Loucy (cell line): ENCODE data around the gene MOK.

ENCODE experiments used
- H2AFZ ChIP-seq: fragments of 200-600 bp; sonication (generic); 2 replicates; pipeline ENCODE4 v1.6.0; 2016; ENCODE audit warnings: antibody characterized with exemption, mild to moderate bottlenecking, low read length, moderate library complexity
- H3F3A ChIP-seq: fragments of 200-600 bp; 2 replicates; pipeline ENCODE4 v1.6.0; 2016; ENCODE audit warnings: antibody characterized with exemption, low read depth, mild to moderate bottlenecking
- H3K27me3 ChIP-seq: fragments of 200-600 bp; sonication (generic); 2 replicates; pipeline ENCODE4 v1.6.1; 2014; ENCODE audit warnings: low read length, mild to moderate bottlenecking; ENCODE audit not compliant: insufficient read depth, poor library complexity, severe bottlenecking
- H3K36me3 ChIP-seq: fragments of 200-600 bp; sonication (generic); 2 replicates; pipeline ENCODE4 v1.6.1; 2016; ENCODE audit warnings: low read length; ENCODE audit not compliant: insufficient read depth
- H3K4me1 ChIP-seq: fragments of 200-600 bp; sonication (generic); 2 replicates; pipeline ENCODE4 v1.5.1; 2014; ENCODE audit warnings: low read length, mild to moderate bottlenecking; ENCODE audit not compliant: insufficient read depth, poor library complexity, severe bottlenecking
- H3K4me2 ChIP-seq: fragments of 200-600 bp; sonication (generic); 2 replicates; pipeline ENCODE4 v1.6.0; 2014; ENCODE audit warnings: antibody characterized with exemption, low read length, low read depth, mild to moderate bottlenecking; ENCODE audit not compliant: poor library complexity, severe bottlenecking
- H3K4me3 ChIP-seq: fragments of 200-600 bp; sonication (generic); 2 replicates; pipeline ENCODE4 v1.5.1; 2014; ENCODE audit warnings: low read length, mild to moderate bottlenecking, mixed read lengths; ENCODE audit not compliant: poor library complexity, severe bottlenecking
- H3K79me2 ChIP-seq: fragments of 200-600 bp; sonication (generic); 2 replicates; pipeline ENCODE4 v1.6.1; 2014; ENCODE audit warnings: low read length; ENCODE audit not compliant: insufficient read depth
- H3K9ac ChIP-seq: fragments of 200-600 bp; sonication (generic); 2 replicates; pipeline ENCODE4 v1.6.0; 2014; ENCODE audit warnings: mild to moderate bottlenecking, low read depth, low read length, moderate library complexity; ENCODE audit not compliant: poor library complexity, severe bottlenecking
- H3K9me2 ChIP-seq: fragments of 200-600 bp; sonication (generic); replicated peaks from 2 replicates; pipeline ENCODE4 v1.6.1; 2016; ENCODE audit warnings: low read depth, low read length, mixed read lengths
- H3K9me3 ChIP-seq: fragments of 200-600 bp; sonication (generic); 2 replicates; pipeline ENCODE4 v1.6.1; 2014; ENCODE audit warnings: mild to moderate bottlenecking, antibody characterized with exemption, low read length, low read depth; ENCODE audit not compliant: insufficient read depth
- H4K20me1 ChIP-seq: fragments of 200-600 bp; sonication (generic); 2 replicates; pipeline ENCODE4 v1.6.0; 2014; ENCODE audit warnings: antibody characterized with exemption, low read length, mild to moderate bottlenecking; ENCODE audit not compliant: insufficient read depth, poor library complexity, severe bottlenecking
- EZH2phosphoT487 ChIP-seq: fragments of 200-600 bp; IDR thresholded peaks from 2 replicates; pipeline ENCODE4 v1.6.1; 2018; ENCODE audit warnings: antibody characterized with exemption, mild to moderate bottlenecking, moderate library complexity, borderline replicate concordance
- TF ChIP-seq, protein P1 (sequence below): fragments of 200-600 bp; sonication (generic); conservative IDR thresholded peaks from 2 replicates; pipeline ENCODE4 v1.5.1; 2014; ENCODE audit warnings: mild to moderate bottlenecking, antibody characterized with exemption, low read length

Gene MOK

GRCh38 chr14:102317564-102318248 lies 12.7 kb upstream of the MOK start:
- H3K4me1 ChIP-seq, result peaks cover 31% of the 10 kb centered on the region

GRCh38 chr14:102316743-102317563 lies 12.0 kb upstream of the MOK start:
- H3K4me3 ChIP-seq, result peak overlapping the region; percentile 76
- H2AFZ ChIP-seq, result peak overlapping the region; percentile 94
- H3K36me3 ChIP-seq, result no peaks in the 10 kb centered on the region
- TF ChIP-seq, protein P1, sequence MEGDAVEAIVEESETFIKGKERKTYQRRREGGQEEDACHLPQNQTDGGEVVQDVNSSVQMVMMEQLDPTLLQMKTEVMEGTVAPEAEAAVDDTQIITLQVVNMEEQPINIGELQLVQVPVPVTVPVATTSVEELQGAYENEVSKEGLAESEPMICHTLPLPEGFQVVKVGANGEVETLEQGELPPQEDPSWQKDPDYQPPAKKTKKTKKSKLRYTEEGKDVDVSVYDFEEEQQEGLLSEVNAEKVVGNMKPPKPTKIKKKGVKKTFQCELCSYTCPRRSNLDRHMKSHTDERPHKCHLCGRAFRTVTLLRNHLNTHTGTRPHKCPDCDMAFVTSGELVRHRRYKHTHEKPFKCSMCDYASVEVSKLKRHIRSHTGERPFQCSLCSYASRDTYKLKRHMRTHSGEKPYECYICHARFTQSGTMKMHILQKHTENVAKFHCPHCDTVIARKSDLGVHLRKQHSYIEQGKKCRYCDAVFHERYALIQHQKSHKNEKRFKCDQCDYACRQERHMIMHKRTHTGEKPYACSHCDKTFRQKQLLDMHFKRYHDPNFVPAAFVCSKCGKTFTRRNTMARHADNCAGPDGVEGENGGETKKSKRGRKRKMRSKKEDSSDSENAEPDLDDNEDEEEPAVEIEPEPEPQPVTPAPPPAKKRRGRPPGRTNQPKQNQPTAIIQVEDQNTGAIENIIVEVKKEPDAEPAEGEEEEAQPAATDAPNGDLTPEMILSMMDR, result peak; percentile 69
- no peak for TF ChIP-seq EZH2phosphoT487
- peaks cover 17% of the 10 kb centered on the region for H3K79me2 ChIP-seq
- peaks cover 31% of the 10 kb centered on the region for H3K4me1 ChIP-seq
- H3K27me3 ChIP-seq, result no peaks in the 10 kb centered on the region
- no peaks in the 10 kb centered on the region for H3K9me3 ChIP-seq
- H3F3A ChIP-seq, result no peaks in the 10 kb centered on the region
- no peaks in the 10 kb centered on the region for H3K9me2 ChIP-seq
- no peaks in the 10 kb centered on the region for H4K20me1 ChIP-seq
- H3K9ac ChIP-seq, result peak overlapping the region; percentile 72
- peak overlapping the region; percentile 97 for H3K4me2 ChIP-seq

More at GRCh38 chr14:102317564-102318248, 12.7 kb upstream of the MOK start:
- Histone ChIP-seq H3K9ac (peak overlapping the region; percentile 72), H3K4me3 (peak overlapping the region; percentile 76), H3K9me2 (no peaks in the 10 kb centered on the region), H3K4me2 (peak overlapping the region; percentile 97), H3K36me3 (no peaks in the 10 kb centered on the region), H2AFZ (peak overlapping the region; percentile 94), H4K20me1 (no peaks in the 10 kb centered on the region), H3K79me2 (peaks cover 17% of the 10 kb centered on the region), H3K27me3 (no peaks in the 10 kb centered on the region), H3F3A (no peaks in the 10 kb centered on the region), H3K9me3 (no peaks in the 10 kb centered on the region)
- no peak for TF ChIP-seq EZH2phosphoT487
- TF ChIP-seq, protein P1, result peak; percentile 52

DNA sequence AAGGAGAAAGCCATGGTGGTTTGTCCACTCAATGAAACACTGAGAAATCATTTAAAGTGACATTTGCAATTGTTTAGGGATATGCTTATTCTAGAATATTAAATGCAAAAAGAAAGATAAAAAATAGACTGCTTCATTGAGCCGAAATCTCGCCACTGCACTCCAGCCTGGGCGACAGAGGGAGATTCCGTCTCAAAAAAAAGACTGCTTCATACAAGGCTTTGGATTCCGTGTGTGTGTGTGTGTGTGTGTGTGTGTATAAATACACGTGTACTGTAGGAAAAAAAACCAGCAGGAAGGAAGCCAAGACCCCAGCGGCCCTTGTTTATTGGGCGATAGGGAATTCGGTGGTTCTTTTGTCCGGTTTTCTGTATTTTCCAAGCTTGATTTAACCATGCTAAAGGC lies 11.4 kb upstream of the MOK start:
- Histone ChIP-seq H3K36me3 (no peaks in the 10 kb centered on the region), H4K20me1 (no peaks in the 10 kb centered on the region), H3K27me3 (no peaks in the 10 kb centered on the region), H2AFZ (peak overlapping the region; percentile 87), H3F3A (no peaks in the 10 kb centered on the region), H3K4me1 (peaks cover 30% of the 10 kb centered on the region), H3K9me2 (no peaks in the 10 kb centered on the region), H3K4me2 (peak overlapping the region; percentile 64), H3K79me2 (peaks cover 17% of the 10 kb centered on the region), H3K4me3 (peak overlapping the region; percentile 76), H3K9me3 (no peaks in the 10 kb centered on the region), H3K9ac (peak overlapping the region; percentile 72)
- TF ChIP-seq, protein P1, result no peak
- TF ChIP-seq EZH2phosphoT487, result no peak
